Peyer's patch (tissue), 4 donors: Measurements from ENCODE around the gene LMNB1. TPM values are rescaled to one million over a fixed set of nuclear protein-coding genes. Genes with fewer than 3 reads are reported as not detected.
A peak's percentile ranks its signal among the peaks of the same experiment; 100 is the strongest.
"Not testable (repeated sequence)": the region's sequence is repeated elsewhere in the genome, so short reads cannot be mapped to it uniquely, and the experiment has no call there.

Experiments
- DNase-seq, 3 donors: peaks; one replicate each; pipeline ENCODE4 v3.0.0-alpha.2; 2017 to 2019
- H3K27ac ChIP-seq, 4 donors: fragments of 200-600 bp; sonication (generic); one replicate each; pipeline ENCODE4 v1.5.1; 2016 to 2019
- H3K27me3 ChIP-seq, 2 donors: fragments of 200-600 bp; sonication (generic); one replicate each; pipeline ENCODE4 v1.5.1; 2019
- H3K36me3 ChIP-seq, 3 donors: fragments of 200-600 bp; sonication (generic); one replicate each; pipeline ENCODE4 v1.5.1; 2016 to 2019
- H3K4me1 ChIP-seq, 4 donors: fragments of 200-600 bp; sonication (generic); one replicate each; pipeline ENCODE4 v1.5.1; 2016 to 2019
- H3K4me3 ChIP-seq, 4 donors: fragments of 200-600 bp; sonication (generic); 1 replicate in 3 of 4; 2 replicates in 1 of 4; pipeline ENCODE4 v1.5.1; 2016 to 2019; ENCODE audit warnings: mild to moderate bottlenecking in 1 of 4
- H3K9me3 ChIP-seq, 4 donors: fragments of 200-600 bp; sonication (generic); one replicate each; pipeline ENCODE4 v1.5.1; 2016 to 2019; ENCODE audit warnings: mild to moderate bottlenecking in 1 of 4
- CTCF ChIP-seq, 6 experiments: fragments of 450-650 bp in 4 of 6; fragments of 200-600 bp in 2 of 6; sonication (generic) in 1 of 6; IDR thresholded peaks; one replicate each; pipeline ENCODE4 v1.5.1; 2017 to 2019; ENCODE audit warnings: antibody characterized with exemption in 6 of 6, mild to moderate bottlenecking in 3 of 6, moderate library complexity in 1 of 6
- POLR2A ChIP-seq, 2 donors: fragments of 450-650 bp; IDR thresholded peaks; one replicate each; pipeline ENCODE4 v1.5.1; 2017; ENCODE audit warnings: antibody characterized with exemption in 2 of 2, mild to moderate bottlenecking in 2 of 2, moderate library complexity in 2 of 2
- total RNA-seq, 4 donors: library from RNA; depleted of rRNA; stranded (reverse); fragments of >200 nt; gene quantifications; one replicate each; pipeline ENCODE4 v1.1.0, GENCODE V29; 2016

Gene LMNB1
- total RNA-seq, 4 donors from 2014 or later = 18.6 to 83.3 (median 23.1) TPM

- Histone ChIP-seq H3K4me1 (no peaks in the 10 kb centered on the region), H3K36me3 (peaks cover 0 to 7% (median 0%) of the 10 kb centered on the region in 3 donors), H3K9me3 (no peaks in the 10 kb centered on the region), H3K27ac (no peak overlapping the region), H3K4me3 (no peak overlapping the region), H3K27me3 (no peaks in the 10 kb centered on the region)
- DNase-seq = no peak
- TF ChIP-seq POLR2A (IDR thresholded peaks at IDR 0.05) = no peak
- TF ChIP-seq CTCF (IDR thresholded peaks at IDR 0.05) = no peak
Measured at GRCh38 chr5:126837242-126837641, 60.3 kb downstream of the LMNB1 start.

DNA sequence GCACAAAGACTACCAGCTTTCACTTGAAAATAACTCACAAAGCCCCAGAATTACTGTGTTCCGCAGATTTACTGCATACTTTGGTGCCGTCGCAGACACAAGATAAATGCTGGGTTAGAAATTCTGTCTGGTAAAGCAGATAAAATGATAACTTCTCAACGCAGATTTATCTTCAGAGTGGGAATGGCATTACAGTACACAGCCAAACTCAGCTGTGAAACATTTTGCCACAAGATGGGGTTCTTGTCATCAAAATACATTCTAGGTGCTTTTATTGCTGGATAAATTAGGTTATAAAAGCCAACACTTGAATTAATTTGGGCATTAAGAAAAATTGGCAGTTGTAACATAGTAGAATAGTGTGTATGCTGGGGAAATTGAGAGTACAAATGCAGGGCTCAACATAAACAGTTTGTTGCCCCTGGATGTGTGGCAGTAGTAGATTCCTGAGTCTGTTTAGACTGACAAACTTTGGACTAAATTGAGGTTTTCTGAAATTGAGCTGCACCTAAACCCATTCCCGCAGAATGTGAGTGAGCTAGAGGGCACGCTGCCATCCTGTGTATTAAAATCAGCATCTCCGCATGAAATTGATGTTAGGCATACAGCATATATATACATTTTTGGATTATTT is 61.1 kb downstream of the LMNB1 start:
- no peak for TF ChIP-seq POLR2A (IDR thresholded peaks at IDR 0.05)
- peak in 4 of 6 experiments; percentile 37 to 49 (median 42) for TF ChIP-seq CTCF (IDR thresholded peaks at IDR 0.05)
- Histone ChIP-seq H3K4me3 (no peak overlapping the region), H3K27ac (no peak overlapping the region), H3K4me1 (no peaks in the 10 kb centered on the region), H3K9me3 (no peaks in the 10 kb centered on the region), H3K27me3 (no peaks in the 10 kb centered on the region), H3K36me3 (no peaks in the 10 kb centered on the region)
- no peak for DNase-seq

GRCh38 chr5:126839407-126839806 is 62.5 kb downstream of the LMNB1 start:
- H3K36me3 ChIP-seq, H3K9me3 ChIP-seq, H3K4me1 ChIP-seq, DNase-seq, H3K27me3 ChIP-seq, H3K4me3 ChIP-seq, H3K27ac ChIP-seq: not testable (repeated sequence)

- H3K27me3 ChIP-seq, H3K27ac ChIP-seq, H3K36me3 ChIP-seq, H3K9me3 ChIP-seq, H3K4me3 ChIP-seq, DNase-seq: not testable (repeated sequence)
- peaks cover 0 to 17% (median 0%) of the 10 kb centered on the region in 4 donors for H3K4me1 ChIP-seq
Measured at GRCh38 chr5:126843375-126843774, 66.4 kb downstream of the LMNB1 start.

- not testable (repeated sequence) for H3K36me3 ChIP-seq, H3K9me3 ChIP-seq, H3K27me3 ChIP-seq
- Histone ChIP-seq H3K4me1 (peaks cover 0 to 17% (median 0%) of the 10 kb centered on the region in 4 donors), H3K27ac (peak overlapping the region in 3 of 4 donors; percentile 49 to 82 (median 79)), H3K4me3 (peak overlapping the region in 2 of 4 donors; percentile 25 to 29)
- peak; percentile 70 to 88 (median 81) for DNase-seq
Measured at GRCh38 chr5:126845470-126846070, 68.6 kb downstream of the LMNB1 start.

GRCh38 chr5:126846344-126846743 is 69.4 kb downstream of the LMNB1 start:
- Histone ChIP-seq H3K9me3 (no peaks in the 10 kb centered on the region), H3K4me3 (no peak overlapping the region), H3K27me3 (no peaks in the 10 kb centered on the region), H3K36me3 (no peaks in the 10 kb centered on the region), H3K4me1 (peaks cover 0 to 17% (median 1%) of the 10 kb centered on the region in 4 donors), H3K27ac (peak overlapping the region in 1 of 4 donors; percentile 82)
- DNase-seq = no peak
- TF ChIP-seq POLR2A (IDR thresholded peaks at IDR 0.05) (no peak), CTCF (IDR thresholded peaks at IDR 0.05) (no peak)

DNA sequence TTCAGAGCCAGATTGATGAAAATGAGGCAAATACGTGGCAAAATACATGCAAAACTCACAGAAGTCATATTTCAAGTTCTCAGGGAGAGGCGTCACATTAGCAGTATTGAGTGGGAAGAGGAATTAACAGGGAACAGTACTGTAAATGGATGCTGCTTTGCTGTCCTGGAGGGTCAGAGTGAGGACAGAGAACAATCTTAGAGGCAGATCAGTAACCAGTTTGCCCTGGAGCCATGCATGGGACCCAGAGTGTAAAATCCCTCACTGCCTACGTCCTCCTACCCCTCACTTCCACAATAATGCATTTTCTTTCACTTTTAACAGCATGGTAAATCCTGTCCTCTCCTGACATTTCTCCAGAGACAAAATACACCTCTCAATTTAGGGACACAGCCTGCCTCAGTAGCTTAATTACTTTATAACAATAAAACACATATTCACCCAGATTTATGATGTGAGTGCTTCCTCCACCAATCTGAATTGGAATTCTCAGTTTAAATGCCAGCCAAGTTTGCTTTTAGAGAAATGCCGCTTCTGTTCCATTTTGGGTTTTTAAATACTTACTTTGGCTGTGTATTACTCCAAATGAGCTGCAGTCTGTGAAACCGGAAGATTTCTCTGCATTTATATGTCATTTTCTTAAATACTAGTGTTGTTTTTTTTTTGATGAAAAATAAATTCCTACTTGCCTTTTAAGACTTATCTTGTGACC is 70.0 kb downstream of the LMNB1 start:
- no peak for TF ChIP-seq POLR2A (IDR thresholded peaks at IDR 0.05)
- no peak for TF ChIP-seq CTCF (IDR thresholded peaks at IDR 0.05)
- H3K27me3 ChIP-seq = no peaks in the 10 kb centered on the region
- H3K27ac ChIP-seq = peak overlapping the region in 1 of 4 donors; percentile 82
- peaks cover 0 to 17% (median 7%) of the 10 kb centered on the region in 4 donors for H3K4me1 ChIP-seq
- H3K9me3 ChIP-seq = no peaks in the 10 kb centered on the region
- no peak overlapping the region for H3K4me3 ChIP-seq
- no peak for DNase-seq
- no peaks in the 10 kb centered on the region for H3K36me3 ChIP-seq
